ENCODE measurements around the gene PALLD.

PALLD gene

DNA sequence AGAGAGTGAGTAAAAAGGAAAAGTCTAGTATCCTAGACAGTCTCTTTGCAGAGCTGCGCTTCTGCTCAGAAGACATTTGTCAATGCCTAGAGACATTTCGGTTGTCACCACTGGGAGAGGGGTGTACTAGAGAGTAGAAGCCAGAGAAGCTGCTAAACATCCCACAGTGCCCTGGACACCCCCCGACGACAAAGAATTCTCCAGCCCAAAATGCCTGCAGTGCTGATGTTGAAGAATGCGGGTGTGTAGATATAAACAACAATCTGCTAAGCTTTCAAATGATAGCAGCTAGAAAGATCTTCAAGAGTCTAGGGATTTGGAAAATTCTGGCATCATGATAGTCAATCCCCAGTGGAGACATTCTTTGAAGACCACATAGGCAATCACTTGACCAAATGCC, 90.1 kb downstream of the PALLD start:
- H3K36me3 ChIP-seq (replicated peaks in 1 of 2; ENCODE audit: control insufficient read depth in 2 of 2, insufficient read depth in 2 of 2, low read length in 2 of 2): no peaks in the 10 kb centered on the region
- H4K91ac ChIP-seq (ENCODE audit: low read depth, low read length, poor library complexity): no peak overlapping the region
- no peak overlapping the region for H3K4ac ChIP-seq (ENCODE audit: low read length)
- H3K27me3 ChIP-seq (ENCODE audit: control insufficient read depth in 3 of 3, insufficient read depth in 3 of 3, low read depth in 1 of 3, low read length in 3 of 3): no peaks in the 10 kb centered on the region
- no peak overlapping the region for H3K23ac ChIP-seq (ENCODE audit: low read depth, low read length, poor library complexity)
- H2BK120ac ChIP-seq (ENCODE audit: low read depth, low read length): no peak overlapping the region
- H2BK12ac ChIP-seq (ENCODE audit: low read length): no peak overlapping the region
- no peak overlapping the region for H3K18ac ChIP-seq (ENCODE audit: low read length)
- no peak overlapping the region for H3K27ac ChIP-seq (replicated peaks; ENCODE audit: low read length)
- H3K9ac ChIP-seq (ENCODE audit: low read depth, low read length, poor library complexity): no peak overlapping the region
- H4K8ac ChIP-seq (ENCODE audit: low read depth, low read length): no peak overlapping the region
- H3K14ac ChIP-seq (ENCODE audit: low read length): no peak overlapping the region
- H3K4me1 ChIP-seq (ENCODE audit: control insufficient read depth in 2 of 2, insufficient read depth in 1 of 2, low read depth in 1 of 2, low read length in 2 of 2): peaks cover 2% of the 10 kb centered on the region in 2 donors
- no peak overlapping the region for H2BK5ac ChIP-seq (ENCODE audit: low read length)
- H3K79me1 ChIP-seq (ENCODE audit: low read depth, low read length): no peaks in the 10 kb centered on the region
- no peak for DNase-seq (ENCODE audit: low spot score)
- no peak overlapping the region for H3K4me3 ChIP-seq (ENCODE audit: low read length in 2 of 2)
- H2AFZ ChIP-seq (ENCODE audit: low read length): peak overlapping the region; percentile 46
- no peak overlapping the region for H2AK5ac ChIP-seq (ENCODE audit: low read depth, low read length)
- H2BK15ac ChIP-seq (ENCODE audit: low read length): no peak overlapping the region
- no peaks in the 10 kb centered on the region for H3K9me3 ChIP-seq (replicated peaks in 1 of 2; ENCODE audit: control insufficient read depth in 2 of 2, insufficient read depth in 1 of 2, low read depth in 1 of 2, low read length in 2 of 2)
- no peak overlapping the region for H3K4me2 ChIP-seq (ENCODE audit: insufficient read depth, low read length, poor library complexity, severe bottlenecking)
- WGBS, 2 donors (ENCODE audit: extremely low coverage in 2 of 2, insufficient read length in 2 of 2, insufficient replicate concordance in 1 of 2): no CpG with 5 or more reads among the region's 5 CpGs

GRCh38 chr4:168587411-168588125, 90.7 kb downstream of the PALLD start:
- H3K4ac ChIP-seq (ENCODE audit: low read length): no peak overlapping the region
- no CpG with 5 or more reads among the region's 11 CpGs for WGBS, 2 donors (ENCODE audit: extremely low coverage in 2 of 2, insufficient read length in 2 of 2, insufficient replicate concordance in 1 of 2)
- no peak overlapping the region for H3K4me3 ChIP-seq (ENCODE audit: low read length in 2 of 2)
- H2AFZ ChIP-seq (ENCODE audit: low read length): peak overlapping the region; percentile 46
- H4K91ac ChIP-seq (ENCODE audit: low read depth, low read length, poor library complexity): no peak overlapping the region
- peaks cover 2% of the 10 kb centered on the region in 2 donors for H3K4me1 ChIP-seq (ENCODE audit: control insufficient read depth in 2 of 2, insufficient read depth in 1 of 2, low read depth in 1 of 2, low read length in 2 of 2)
- H2BK15ac ChIP-seq (ENCODE audit: low read length): no peak overlapping the region
- no peaks in the 10 kb centered on the region for H3K79me1 ChIP-seq (ENCODE audit: low read depth, low read length)
- H3K9me3 ChIP-seq (replicated peaks in 1 of 2; ENCODE audit: control insufficient read depth in 2 of 2, insufficient read depth in 1 of 2, low read depth in 1 of 2, low read length in 2 of 2): no peaks in the 10 kb centered on the region
- H4K8ac ChIP-seq (ENCODE audit: low read depth, low read length): no peak overlapping the region
- H3K23ac ChIP-seq (ENCODE audit: low read depth, low read length, poor library complexity): no peak overlapping the region
- H3K36me3 ChIP-seq (replicated peaks in 1 of 2; ENCODE audit: control insufficient read depth in 2 of 2, insufficient read depth in 2 of 2, low read length in 2 of 2): no peaks in the 10 kb centered on the region
- H2BK12ac ChIP-seq (ENCODE audit: low read length): no peak overlapping the region
- H3K9ac ChIP-seq (ENCODE audit: low read depth, low read length, poor library complexity): peak overlapping the region; percentile 12
- DNase-seq (ENCODE audit: low spot score): no peak
- no peak overlapping the region for H3K18ac ChIP-seq (ENCODE audit: low read length)
- no peak overlapping the region for H3K4me2 ChIP-seq (ENCODE audit: insufficient read depth, low read length, poor library complexity, severe bottlenecking)
- H2BK5ac ChIP-seq (ENCODE audit: low read length): no peak overlapping the region
- H2AK5ac ChIP-seq (ENCODE audit: low read depth, low read length): no peak overlapping the region
- H2BK120ac ChIP-seq (ENCODE audit: low read depth, low read length): no peak overlapping the region
- no peak overlapping the region for H3K27ac ChIP-seq (replicated peaks; ENCODE audit: low read length)
- H3K27me3 ChIP-seq (ENCODE audit: control insufficient read depth in 3 of 3, insufficient read depth in 3 of 3, low read depth in 1 of 3, low read length in 3 of 3): no peaks in the 10 kb centered on the region
- no peak overlapping the region for H3K14ac ChIP-seq (ENCODE audit: low read length)

- H3K27me3 ChIP-seq (ENCODE audit: control insufficient read depth in 3 of 3, insufficient read depth in 3 of 3, low read depth in 1 of 3, low read length in 3 of 3): no peaks in the 10 kb centered on the region
- H3K4ac ChIP-seq (ENCODE audit: low read length): no peak overlapping the region
- H3K9me3 ChIP-seq (replicated peaks in 1 of 2; ENCODE audit: control insufficient read depth in 2 of 2, insufficient read depth in 1 of 2, low read depth in 1 of 2, low read length in 2 of 2): no peaks in the 10 kb centered on the region
- no peak overlapping the region for H3K27ac ChIP-seq (replicated peaks; ENCODE audit: low read length)
- no peak overlapping the region for H2AFZ ChIP-seq (ENCODE audit: low read length)
- no peak for DNase-seq (ENCODE audit: low spot score)
- peaks cover 2% of the 10 kb centered on the region in 2 donors for H3K4me1 ChIP-seq (ENCODE audit: control insufficient read depth in 2 of 2, insufficient read depth in 1 of 2, low read depth in 1 of 2, low read length in 2 of 2)
- H3K4me3 ChIP-seq (ENCODE audit: low read length in 2 of 2): no peak overlapping the region
- no peak overlapping the region for H2BK5ac ChIP-seq (ENCODE audit: low read length)
- H3K18ac ChIP-seq (ENCODE audit: low read length): no peak overlapping the region
- no peak overlapping the region for H2BK12ac ChIP-seq (ENCODE audit: low read length)
- no CpG with 5 or more reads among the region's 8 CpGs for WGBS, 2 donors (ENCODE audit: extremely low coverage in 2 of 2, insufficient read length in 2 of 2, insufficient replicate concordance in 1 of 2)
- H2BK120ac ChIP-seq (ENCODE audit: low read depth, low read length): no peak overlapping the region
- no peak overlapping the region for H4K8ac ChIP-seq (ENCODE audit: low read depth, low read length)
- H3K4me2 ChIP-seq (ENCODE audit: insufficient read depth, low read length, poor library complexity, severe bottlenecking): no peak overlapping the region
- H3K9ac ChIP-seq (ENCODE audit: low read depth, low read length, poor library complexity): no peak overlapping the region
- no peak overlapping the region for H4K91ac ChIP-seq (ENCODE audit: low read depth, low read length, poor library complexity)
- no peaks in the 10 kb centered on the region for H3K79me1 ChIP-seq (ENCODE audit: low read depth, low read length)
- H3K23ac ChIP-seq (ENCODE audit: low read depth, low read length, poor library complexity): no peak overlapping the region
- no peak overlapping the region for H3K14ac ChIP-seq (ENCODE audit: low read length)
- no peaks in the 10 kb centered on the region for H3K36me3 ChIP-seq (replicated peaks in 1 of 2; ENCODE audit: control insufficient read depth in 2 of 2, insufficient read depth in 2 of 2, low read length in 2 of 2)
- no peak overlapping the region for H2BK15ac ChIP-seq (ENCODE audit: low read length)
- H2AK5ac ChIP-seq (ENCODE audit: low read depth, low read length): no peak overlapping the region
These were observed 92.2 kb downstream of the PALLD start for GRCh38 chr4:168588916-168589531.

DNA sequence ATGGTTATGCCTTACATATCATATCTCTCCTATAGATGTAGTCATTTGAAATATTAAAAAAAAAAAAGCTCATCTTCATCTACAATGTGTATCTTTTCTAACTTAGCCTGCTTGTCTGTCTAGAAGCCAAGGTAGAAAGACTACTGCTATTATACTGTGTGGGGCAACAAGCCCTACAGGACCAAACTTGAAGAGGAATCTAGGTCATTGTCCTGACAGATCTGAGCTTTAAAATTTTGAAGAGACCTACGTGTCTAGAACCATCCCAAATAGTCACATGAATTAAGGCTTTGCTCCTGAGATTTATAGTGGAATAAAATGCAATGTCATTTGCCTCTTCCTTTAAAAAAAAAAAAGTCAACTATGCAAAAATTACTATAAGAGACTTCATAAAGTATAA, 95.8 kb downstream of the PALLD start:
- Histone ChIP-seq H3K9ac (ENCODE audit: low read depth, low read length, poor library complexity) (no peak overlapping the region), H3K4me3 (ENCODE audit: low read length in 2 of 2) (no peak overlapping the region), H2AK5ac (ENCODE audit: low read depth, low read length) (no peak overlapping the region), H3K18ac (ENCODE audit: low read length) (no peak overlapping the region), H4K91ac (ENCODE audit: low read depth, low read length, poor library complexity) (no peak overlapping the region), H2BK5ac (ENCODE audit: low read length) (no peak overlapping the region), H3K23ac (ENCODE audit: low read depth, low read length, poor library complexity) (no peak overlapping the region), H3K4me2 (ENCODE audit: insufficient read depth, low read length, poor library complexity, severe bottlenecking) (no peak overlapping the region), H2BK120ac (ENCODE audit: low read depth, low read length) (no peak overlapping the region), H3K36me3 (replicated peaks in 1 of 2; ENCODE audit: control insufficient read depth in 2 of 2, insufficient read depth in 2 of 2, low read length in 2 of 2) (no peaks in the 10 kb centered on the region), H3K79me1 (ENCODE audit: low read depth, low read length) (no peaks in the 10 kb centered on the region), H3K14ac (ENCODE audit: low read length) (no peak overlapping the region), H3K27me3 (ENCODE audit: control insufficient read depth in 3 of 3, insufficient read depth in 3 of 3, low read depth in 1 of 3, low read length in 3 of 3) (no peaks in the 10 kb centered on the region), H3K4ac (ENCODE audit: low read length) (no peak overlapping the region), H2BK15ac (ENCODE audit: low read length) (no peak overlapping the region), H4K8ac (ENCODE audit: low read depth, low read length) (no peak overlapping the region), H3K9me3 (replicated peaks in 1 of 2; ENCODE audit: control insufficient read depth in 2 of 2, insufficient read depth in 1 of 2, low read depth in 1 of 2, low read length in 2 of 2) (no peaks in the 10 kb centered on the region), H3K4me1 (ENCODE audit: control insufficient read depth in 2 of 2, insufficient read depth in 1 of 2, low read depth in 1 of 2, low read length in 2 of 2) (no peaks in the 10 kb centered on the region), H3K27ac (replicated peaks; ENCODE audit: low read length) (no peak overlapping the region), H2BK12ac (ENCODE audit: low read length) (no peak overlapping the region), H2AFZ (ENCODE audit: low read length) (no peak overlapping the region)
- DNase-seq (ENCODE audit: low spot score): no peak
- no CpG with 5 or more reads among the region's 1 CpG for WGBS, 2 donors (ENCODE audit: extremely low coverage in 2 of 2, insufficient read length in 2 of 2, insufficient replicate concordance in 1 of 2)

Data from neuronal stem cell (in vitro differentiated cells).